ENCODE data around the gene CD2AP. TPM values are rescaled to one million over a fixed set of nuclear protein-coding genes. Genes with fewer than 3 reads are reported as not detected.

Gene CD2AP
- total and polyA plus RNA-seq, 3 donors from 2014 or later, result 10.4 to 35.7 (median 33.5) TPM

DNA sequence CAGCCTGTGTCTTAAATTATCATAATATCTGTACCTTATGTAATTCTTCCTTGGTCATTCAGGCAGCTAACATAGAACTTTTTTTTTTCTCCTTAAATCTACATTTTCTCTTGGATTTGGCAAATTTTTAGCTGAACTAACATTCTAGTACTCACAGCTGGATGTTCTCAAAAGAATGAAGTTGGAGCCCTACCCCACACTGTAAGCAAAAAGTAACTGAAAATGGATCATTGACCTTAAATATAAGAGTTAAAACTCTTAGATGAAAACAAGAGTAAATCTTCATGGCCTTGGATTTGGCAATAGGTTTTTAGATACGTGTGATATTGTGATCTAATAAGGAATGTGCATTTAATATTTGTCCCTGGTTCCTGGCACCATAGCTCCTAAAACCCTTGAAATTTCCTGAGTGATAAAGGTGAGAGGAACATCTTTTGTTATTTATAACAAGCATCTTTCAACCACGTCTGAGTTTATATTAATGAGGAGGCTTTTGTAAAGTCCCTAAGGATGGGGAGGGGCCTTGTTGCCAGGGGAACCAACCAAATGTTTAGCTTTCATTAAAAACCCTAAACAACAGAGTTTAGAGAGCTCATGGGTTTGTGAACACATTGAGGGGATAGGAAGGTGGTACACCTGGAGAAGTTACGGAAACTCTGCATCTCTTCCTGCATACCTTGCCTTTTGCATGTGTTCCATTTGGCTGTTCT is 114.7 kb downstream of the CD2AP start:
- Histone ChIP-seq H3K4me3 (no peak overlapping the region), H3K36me3 (ENCODE audit: low read depth, missing control alignments) (no peaks in the 10 kb centered on the region), H3K4me1 (no peaks in the 10 kb centered on the region), H3K9me3 (no peaks in the 10 kb centered on the region), H3K27me3 (no peaks in the 10 kb centered on the region), H3K27ac (no peak overlapping the region)
- TF ChIP-seq POLR2A (IDR thresholded peaks at IDR 0.05) (no peak), CTCF (IDR thresholded peaks at IDR 0.05) (no peak)
- intact Hi-C loops (cut with DNase I; ENCODE audit: low total_unique reads), result no loop called here
- WGBS, 2 donors, result 66 to 68% methylated on average over 3 of the region's 3 CpGs
- no peak for DNase-seq

DNA sequence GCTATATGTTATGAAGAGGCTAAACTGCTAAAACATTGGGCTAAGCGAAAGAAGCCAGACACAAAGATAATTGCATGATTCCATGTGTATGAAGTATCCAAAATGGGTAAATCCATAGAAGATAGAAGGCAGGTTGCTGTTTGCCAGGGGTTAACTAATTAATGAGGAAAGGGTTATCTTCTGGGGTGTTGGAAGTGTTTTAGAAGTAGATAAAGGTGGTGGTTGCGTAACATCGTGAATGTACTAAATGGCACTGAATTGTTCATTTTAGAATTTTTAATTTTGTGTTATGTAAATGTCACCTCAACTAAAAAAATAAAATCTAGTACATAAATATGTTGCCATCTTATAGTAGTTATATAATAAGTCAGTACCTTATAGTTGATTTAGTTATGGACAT is 116.4 kb downstream of the CD2AP start:
- Histone ChIP-seq H3K36me3 (ENCODE audit: low read depth, missing control alignments) (no peaks in the 10 kb centered on the region), H3K27ac (no peak overlapping the region), H3K4me1 (no peaks in the 10 kb centered on the region), H3K9me3 (no peaks in the 10 kb centered on the region), H3K27me3 (no peaks in the 10 kb centered on the region), H3K4me3 (no peak overlapping the region)
- DNase-seq, result no peak
- no peak for TF ChIP-seq POLR2A (IDR thresholded peaks at IDR 0.05)
- no peak for TF ChIP-seq CTCF (IDR thresholded peaks at IDR 0.05)
- intact Hi-C loops (cut with DNase I; ENCODE audit: low total_unique reads), result no loop called here
- WGBS, 2 donors, result 98% methylated on average over 3 of the region's 3 CpGs

- no peak overlapping the region for H3K4me3 ChIP-seq
- TF ChIP-seq POLR2A (IDR thresholded peaks at IDR 0.05) (no peak), CTCF (IDR thresholded peaks at IDR 0.05) (no peak)
- 88 to 100% methylated on average over 1 of the region's 1 CpG for WGBS, 2 donors
- no peaks in the 10 kb centered on the region for H3K9me3 ChIP-seq
- no peaks in the 10 kb centered on the region for H3K36me3 ChIP-seq (ENCODE audit: low read depth, missing control alignments)
- intact Hi-C loops (cut with DNase I; ENCODE audit: low total_unique reads), result no loop called here
- H3K27me3 ChIP-seq, result no peaks in the 10 kb centered on the region
- H3K4me1 ChIP-seq, result no peaks in the 10 kb centered on the region
- DNase-seq, result no peak
- H3K27ac ChIP-seq, result no peak overlapping the region
Observed at GRCh38 chr6:47595785-47596184, 118.2 kb downstream of the CD2AP start.

- Histone ChIP-seq H3K27me3 (no peaks in the 10 kb centered on the region), H3K36me3 (ENCODE audit: low read depth, missing control alignments) (no peaks in the 10 kb centered on the region), H3K4me1 (no peaks in the 10 kb centered on the region), H3K9me3 (no peaks in the 10 kb centered on the region), H3K27ac (no peak overlapping the region), H3K4me3 (no peak overlapping the region)
- no peak for TF ChIP-seq CTCF (IDR thresholded peaks at IDR 0.05)
- no peak for TF ChIP-seq POLR2A (IDR thresholded peaks at IDR 0.05)
- WGBS, 2 donors, result 82 to 89% methylated on average over 4 of the region's 4 CpGs
- intact Hi-C loops (cut with DNase I; ENCODE audit: low total_unique reads), result no loop called here
- DNase-seq, result no peak
Observed at GRCh38 chr6:47598367-47598766, 120.8 kb downstream of the CD2AP start.

DNA sequence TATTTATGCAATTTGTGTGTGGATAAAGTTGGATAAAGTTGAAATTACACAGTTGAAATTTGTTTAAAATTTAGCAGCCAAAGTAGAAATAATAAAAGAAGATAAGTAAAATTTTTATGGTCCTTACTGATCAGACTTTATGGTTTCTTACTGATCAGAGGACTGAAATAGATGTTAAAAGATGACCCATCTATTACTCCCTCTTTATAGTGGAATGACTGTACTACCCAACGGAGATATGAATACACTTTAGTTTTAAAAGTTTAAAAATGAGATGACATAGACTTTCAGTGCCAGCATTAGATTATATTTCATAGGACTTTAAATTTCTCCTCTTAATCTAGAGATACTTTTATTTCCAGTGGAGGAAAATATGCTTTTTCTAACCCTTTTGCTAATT is 121.9 kb downstream of the CD2AP start:
- 89 to 94% methylated on average over 1 of the region's 1 CpG for WGBS, 2 donors
- no peak for DNase-seq
- Histone ChIP-seq H3K27ac (no peak overlapping the region), H3K4me1 (no peaks in the 10 kb centered on the region), H3K27me3 (no peaks in the 10 kb centered on the region), H3K36me3 (ENCODE audit: low read depth, missing control alignments) (no peaks in the 10 kb centered on the region), H3K4me3 (no peak overlapping the region), H3K9me3 (no peaks in the 10 kb centered on the region)
- TF ChIP-seq POLR2A (IDR thresholded peaks at IDR 0.05) (no peak), CTCF (IDR thresholded peaks at IDR 0.05) (no peak)
- intact Hi-C loops (cut with DNase I; ENCODE audit: low total_unique reads), result no loop called here
